BE2C (cell line): ENCODE measurements around the gene UPB1. TPM values are rescaled to one million over a fixed set of nuclear protein-coding genes. Genes with fewer than 3 reads are reported as not detected.

Experiments
- DNase-seq: peaks from one replicate; pipeline ENCODE4 v3.0.0-alpha.2; 2020
- H3K27me3 ChIP-seq: fragments of 250-450 bp; sonication (Bioruptor Pico); 2 replicates; pipeline ENCODE4 v1.5.1; 2020; ENCODE audit warnings: mild to moderate bottlenecking
- H3K36me3 ChIP-seq: fragments of 250-450 bp; sonication (Bioruptor Pico); 2 replicates; pipeline ENCODE4 v1.5.1; 2020; ENCODE audit warnings: mild to moderate bottlenecking
- H3K4me1 ChIP-seq: fragments of 250-450 bp; sonication (Bioruptor Pico); 2 replicates; pipeline ENCODE4 v1.5.1; 2020
- H3K4me3 ChIP-seq: 2 replicates; pipeline ENCODE4 v1.5.1; 2011; ENCODE audit warnings: low read depth, low read length
- H3K9me3 ChIP-seq: fragments of 250-450 bp; sonication (Bioruptor Pico); 2 replicates; pipeline ENCODE4 v1.5.1; 2020
- CTCF ChIP-seq: IDR thresholded peaks from 2 replicates; pipeline ENCODE4 v1.5.1; 2012; ENCODE audit warnings: mild to moderate bottlenecking, low read depth, low read length
- polyA plus RNA-seq: library from polyadenylated mRNA; unstranded; fragments of >200 nt; gene quantifications from one replicate; pipeline ENCODE4 v1.2.1, GENCODE V29; 2012; ENCODE audit warnings: low read depth, missing spikeins; ENCODE audit not compliant: insufficient read length, insufficient read depth

UPB1 gene
- 15.2 TPM for polyA plus RNA-seq

GRCh38 chr22:24494528-24495364 lies at the start of gene UPB1:
Gene UPB1 (plus strand): TSS chr22:24495332. CDS start chr22:24495404, 72 bp downstream.
- DNase-seq: no peak
- Histone ChIP-seq H3K27me3 (no peaks in the 10 kb centered on the region), H3K36me3 (no peaks in the 10 kb centered on the region), H3K9me3 (no peaks in the 10 kb centered on the region), H3K4me1 (no peaks in the 10 kb centered on the region), H3K4me3 (no peak within 1 kb of the TSS)
- no peak for TF ChIP-seq CTCF

GRCh38 chr22:24445481-24446259 lies 49.5 kb upstream of the UPB1 start:
- TF ChIP-seq CTCF: no peak
- Histone ChIP-seq H3K27me3 (no peaks in the 10 kb centered on the region), H3K36me3 (no peaks in the 10 kb centered on the region), H3K9me3 (no peaks in the 10 kb centered on the region), H3K4me1 (peaks cover 82% of the 10 kb centered on the region), H3K4me3 (peak overlapping the region; percentile 39)
- DNase-seq: peak; percentile 79

- no peak for TF ChIP-seq CTCF
- Histone ChIP-seq H3K4me1 (peaks cover 81% of the 10 kb centered on the region), H3K27me3 (no peaks in the 10 kb centered on the region), H3K36me3 (no peaks in the 10 kb centered on the region), H3K9me3 (0 out of 2 replicates have a peak, but pooled peaks cover 3% of the 10 kb centered on the region), H3K4me3 (peak overlapping the region; percentile 39)
- DNase-seq: no peak
These were observed 48.9 kb upstream of the UPB1 start for GRCh38 chr22:24446260-24446611.

- 0 out of 2 replicates have a peak, but pooled peaks cover 3% of the 10 kb centered on the region for H3K9me3 ChIP-seq
- no peak for TF ChIP-seq CTCF
- H3K4me1 ChIP-seq: peaks cover 44% of the 10 kb centered on the region
- H3K4me3 ChIP-seq: no peak overlapping the region
- no peaks in the 10 kb centered on the region for H3K27me3 ChIP-seq
- peak; percentile 91 for DNase-seq
- H3K36me3 ChIP-seq: no peaks in the 10 kb centered on the region
These were observed 44.5 kb upstream of the UPB1 start for GRCh38 chr22:24450610-24451009.

- H3K9me3 ChIP-seq: 0 out of 2 replicates have a peak, but pooled peaks cover 3% of the 10 kb centered on the region
- H3K4me1 ChIP-seq: peaks cover 38% of the 10 kb centered on the region
- no peak for DNase-seq
- no peaks in the 10 kb centered on the region for H3K36me3 ChIP-seq
- H3K4me3 ChIP-seq: no peak overlapping the region
- TF ChIP-seq CTCF: no peak
- no peaks in the 10 kb centered on the region for H3K27me3 ChIP-seq
These were observed 44.0 kb upstream of the UPB1 start for GRCh38 chr22:24451162-24451561.
